Liver (tissue), 9 donors: ENCODE measurements around the gene CFP. TPM values are rescaled to one million over a fixed set of nuclear protein-coding genes. Genes with fewer than 3 reads are reported as not detected.

Experiments used
- DNase-seq: peaks from one replicate; pipeline ENCODE4 v3.0.0-alpha.2; 2017; ENCODE audit warnings: low spot score
- H3K27ac ChIP-seq, 2 donors: one replicate each; pipeline ENCODE4 v1.7.0; 2013; ENCODE audit warnings: inconsistent platforms in 2 of 2, low read length in 2 of 2, control low read depth in 1 of 2, low read depth in 1 of 2, mild to moderate bottlenecking in 1 of 2
- H3K27me3 ChIP-seq, 4 donors: one replicate each; pipeline versions ENCODE4 v1.6.1 to v1.7.0; 2013; ENCODE audit warnings: low read length in 3 of 4, inconsistent platforms in 1 of 4, mild to moderate bottlenecking in 1 of 4, moderate library complexity in 1 of 4; ENCODE audit not compliant: control insufficient read depth in 4 of 4, insufficient read depth in 4 of 4
- H3K36me3 ChIP-seq, 4 donors: one replicate each; pipeline versions ENCODE4 v1.6.1 to v1.7.0; 2013; ENCODE audit warnings: low read length in 3 of 4, mild to moderate bottlenecking in 3 of 4, low read depth in 1 of 4, moderate library complexity in 1 of 4; ENCODE audit not compliant: control insufficient read depth in 4 of 4, insufficient read depth in 3 of 4
- H3K4me1 ChIP-seq, 4 donors: one replicate each; pipeline versions ENCODE4 v1.6.1 to v1.7.0; 2013; ENCODE audit warnings: low read length in 3 of 4, mild to moderate bottlenecking in 3 of 4, moderate library complexity in 1 of 4; ENCODE audit not compliant: control insufficient read depth in 4 of 4, insufficient read depth in 4 of 4
- H3K4me3 ChIP-seq, 3 donors: one replicate each; pipeline versions ENCODE4 v1.6.1 to v1.7.0; 2013; ENCODE audit warnings: low read length in 3 of 3, control low read depth in 1 of 3, low read depth in 1 of 3, mild to moderate bottlenecking in 1 of 3
- H3K9ac ChIP-seq, 2 donors: one replicate each; pipeline ENCODE4 v1.7.0; 2013; ENCODE audit warnings: low read length in 2 of 2, mild to moderate bottlenecking in 2 of 2, moderate library complexity in 2 of 2, control low read depth in 1 of 2, low read depth in 1 of 2
- H3K9me3 ChIP-seq, 4 donors: one replicate each; pipeline versions ENCODE4 v1.6.1 to v1.7.0; 2013; ENCODE audit warnings: low read length in 3 of 4; ENCODE audit not compliant: control insufficient read depth in 4 of 4
- ATF3 ChIP-seq: IDR thresholded peaks from 2 replicates; pipeline ENCODE4 v1.6.1; 2016; ENCODE audit warnings: antibody characterized with exemption
- EGR1 ChIP-seq, 2 donors: IDR thresholded peaks; 2 replicates each; pipeline ENCODE4 v1.6.1; 2016 to 2018; ENCODE audit warnings: antibody characterized with exemption in 2 of 2, low read depth in 2 of 2
- FOXA1 ChIP-seq: IDR thresholded peaks from 2 replicates; pipeline ENCODE4 v1.6.1; 2016; ENCODE audit warnings: antibody characterized with exemption
- FOXA2 ChIP-seq: IDR thresholded peaks from 2 replicates; pipeline ENCODE4 v1.6.1; 2016; ENCODE audit warnings: antibody characterized with exemption
- GABPA ChIP-seq, 2 donors: IDR thresholded peaks in 1 of 2; conservative IDR thresholded peaks in 1 of 2; 2 replicates each; pipeline ENCODE4 v1.6.1; 2016; ENCODE audit warnings: antibody characterized with exemption in 2 of 2, mild to moderate bottlenecking in 1 of 2, moderate library complexity in 1 of 2
- HNF4A ChIP-seq, 2 donors: conservative IDR thresholded peaks; 2 replicates each; pipeline ENCODE4 v1.6.1; 2016; ENCODE audit warnings: antibody characterized with exemption in 2 of 2, mild to moderate bottlenecking in 2 of 2
- JUND ChIP-seq, 2 donors: IDR thresholded peaks; 2 replicates each; pipeline ENCODE4 v1.6.1; 2016; ENCODE audit warnings: antibody characterized with exemption in 2 of 2
- MAX ChIP-seq: IDR thresholded peaks from 2 replicates; pipeline ENCODE4 v1.6.1; 2016; ENCODE audit warnings: antibody characterized with exemption
- NR2F2 ChIP-seq: IDR thresholded peaks from 2 replicates; pipeline ENCODE4 v1.6.1; 2016; ENCODE audit warnings: antibody characterized with exemption
- REST ChIP-seq: IDR thresholded peaks from 2 replicates; pipeline ENCODE4 v1.6.1; 2016; ENCODE audit warnings: antibody characterized with exemption, mild to moderate bottlenecking
- RXRA ChIP-seq, 2 donors: IDR thresholded peaks; 2 replicates each; pipeline ENCODE4 v1.6.1; 2017 to 2018; ENCODE audit warnings: antibody characterized with exemption in 2 of 2, mild to moderate bottlenecking in 1 of 2
- SP1 ChIP-seq: IDR thresholded peaks from 2 replicates; pipeline ENCODE4 v1.6.1; 2018; ENCODE audit warnings: antibody characterized with exemption, mild to moderate bottlenecking
- TAF1 ChIP-seq: conservative IDR thresholded peaks from 2 replicates; pipeline ENCODE4 v1.6.1; 2016; ENCODE audit warnings: antibody characterized with exemption, mild to moderate bottlenecking
- YY1 ChIP-seq: IDR thresholded peaks from 2 replicates; pipeline ENCODE4 v1.6.1; 2016; ENCODE audit warnings: antibody characterized with exemption, mild to moderate bottlenecking
- polyA plus RNA-seq, 2 donors: library from polyadenylated mRNA; stranded (reverse) in 1 of 2; unstranded in 1 of 2; fragments of 200-250 nt in 1 of 2; fragments of >200 nt in 1 of 2; fragmentation: Nextera tagmentation in 1 of 2; extraction: Ambion mirVana in 1 of 2; gene quantifications; one replicate each; pipeline versions ENCODE4 v1.2.1 to v1.2.3, GENCODE V29; 2013 to 2015
- total RNA-seq, 2 donors: library from RNA; depleted of rRNA; stranded (reverse); fragments of >200 nt; gene quantifications; one replicate each; pipeline ENCODE4 v1.2.3, GENCODE V29; 2014
- donor health status: healthy.
- donor health status: healthy.
- donor health status: healthy.
- donor health status: healthy.
- donor health status: healthy.

The CFP gene
- total and polyA plus RNA-seq, 4 donors, result 10.0 to 26.0 (median 16.6) TPM

GRCh38 chrX:47608130-47608810 is 21.5 kb downstream of the CFP start (continued):
- TF ChIP-seq ATF3 (no peak), HNF4A (conservative IDR thresholded peaks at IDR 0.05) (no peak), TAF1 (no peak), MAX (no peak), FOXA1 (no peak), NR2F2 (no peak), REST (no peak), JUND (IDR thresholded peaks at IDR 0.05) (no peak)

- DNase-seq, result no peak
- TF ChIP-seq GABPA (IDR thresholded peaks at IDR 0.05 in 1 of 2, conservative IDR thresholded peaks at IDR 0.05 in 1 of 2), result no peak
- TF ChIP-seq ATF3, result no peak
- no peak for TF ChIP-seq TAF1
- TF ChIP-seq RXRA (IDR thresholded peaks at IDR 0.05), result no peak
- no peak for TF ChIP-seq SP1
- TF ChIP-seq NR2F2, result no peak
- no peak for TF ChIP-seq HNF4A (conservative IDR thresholded peaks at IDR 0.05)
- TF ChIP-seq FOXA2, result no peak
- no peak for TF ChIP-seq YY1
- no peak for TF ChIP-seq FOXA1
- TF ChIP-seq EGR1 (IDR thresholded peaks at IDR 0.05; ENCODE audit: low read depth in 2 of 2), result no peak
- TF ChIP-seq JUND (IDR thresholded peaks at IDR 0.05), result no peak
- TF ChIP-seq REST, result no peak
- H3K9ac ChIP-seq, result no peak overlapping the region
Measured at GRCh38 chrX:47607091-47607490, 22.6 kb downstream of the CFP start.

More at GRCh38 chrX:47607091-47607490, 22.6 kb downstream of the CFP start:
- no peaks in the 10 kb centered on the region for H3K4me1 ChIP-seq
- no peaks in the 10 kb centered on the region for H3K27me3 ChIP-seq
- no peak overlapping the region for H3K27ac ChIP-seq
- H3K36me3 ChIP-seq, result no peaks in the 10 kb centered on the region
- H3K4me3 ChIP-seq, result no peak overlapping the region
- H3K9me3 ChIP-seq, result no peaks in the 10 kb centered on the region
